Stimulated activated CD8-positive, alpha-beta memory T cell treated with anti-CD3 and anti-CD28 coated beads, Interleukin-2, amount 100 ng/mL, for 1 hour (primary cell): ENCODE results near the gene RAB31.
"Not testable (repeated sequence)": the region's sequence is repeated elsewhere in the genome, so short reads cannot be mapped to it uniquely, and the experiment has no call there.

Source experiments
- DNase-seq, 2 donors: peaks; one replicate each; pipeline ENCODE4 v3.0.0-alpha.2; 2020; ENCODE audit warnings: low read depth in 2 of 2

The RAB31 gene

GRCh38 chr18:9887992-9888391, 179.9 kb downstream of the RAB31 start:
- no peak for DNase-seq

GRCh38 chr18:9890196-9890595, 182.1 kb downstream of the RAB31 start:
- DNase-seq, result no peak

GRCh38 chr18:9890957-9891356, 182.9 kb downstream of the RAB31 start:
- DNase-seq, result no peak

DNA sequence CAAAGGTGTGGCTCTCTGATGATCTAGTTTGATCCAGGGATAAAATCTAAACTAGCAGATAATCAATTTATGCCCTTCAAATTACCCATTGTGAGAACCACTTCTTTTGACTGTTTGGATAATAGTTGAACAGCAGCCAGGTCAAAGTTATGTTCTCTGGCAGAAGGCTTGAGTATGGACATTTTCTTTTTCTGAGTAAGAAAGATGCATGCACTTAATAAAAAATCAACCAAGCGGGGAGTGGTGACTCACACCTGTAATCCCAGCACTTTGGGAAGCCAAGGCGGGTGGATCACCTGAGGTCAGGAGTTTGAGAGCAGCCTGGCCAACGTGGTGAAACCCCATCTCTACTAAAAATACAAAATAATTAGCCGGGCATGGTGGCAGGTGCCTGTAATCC, 183.4 kb downstream of the RAB31 start:
- not testable (repeated sequence) for DNase-seq

DNA sequence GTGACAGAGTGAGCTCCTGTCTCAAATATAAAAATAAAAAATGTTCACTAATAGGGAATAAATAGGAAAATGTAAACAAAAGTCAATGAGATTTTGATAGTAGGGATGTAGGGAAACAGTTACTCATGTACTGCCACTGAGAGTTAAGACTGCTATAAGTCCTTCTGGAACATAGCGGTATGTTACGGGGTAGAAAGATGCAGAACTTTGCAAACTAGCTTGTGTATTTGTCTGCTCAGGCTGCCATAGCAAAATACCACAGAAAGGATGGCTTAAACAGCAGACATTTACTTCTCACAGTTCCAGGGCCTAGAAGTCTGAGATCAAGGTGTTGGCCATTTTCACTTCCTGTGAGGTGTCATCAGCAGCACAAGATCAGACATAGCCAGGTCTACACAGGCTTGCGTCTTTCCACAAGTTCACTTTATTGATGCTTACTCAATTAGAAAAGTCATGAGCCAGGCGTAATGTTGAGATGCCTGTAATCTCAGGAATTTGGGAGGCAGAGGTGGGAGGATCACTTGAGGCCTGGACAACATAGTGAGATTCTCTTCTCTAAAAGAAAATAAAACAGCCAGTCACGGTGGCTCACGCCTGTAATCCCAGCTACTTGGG, 186.5 kb downstream of the RAB31 start:
- no peak for DNase-seq

GRCh38 chr18:9897129-9897528, 189.0 kb downstream of the RAB31 start:
- DNase-seq, result no peak

DNA sequence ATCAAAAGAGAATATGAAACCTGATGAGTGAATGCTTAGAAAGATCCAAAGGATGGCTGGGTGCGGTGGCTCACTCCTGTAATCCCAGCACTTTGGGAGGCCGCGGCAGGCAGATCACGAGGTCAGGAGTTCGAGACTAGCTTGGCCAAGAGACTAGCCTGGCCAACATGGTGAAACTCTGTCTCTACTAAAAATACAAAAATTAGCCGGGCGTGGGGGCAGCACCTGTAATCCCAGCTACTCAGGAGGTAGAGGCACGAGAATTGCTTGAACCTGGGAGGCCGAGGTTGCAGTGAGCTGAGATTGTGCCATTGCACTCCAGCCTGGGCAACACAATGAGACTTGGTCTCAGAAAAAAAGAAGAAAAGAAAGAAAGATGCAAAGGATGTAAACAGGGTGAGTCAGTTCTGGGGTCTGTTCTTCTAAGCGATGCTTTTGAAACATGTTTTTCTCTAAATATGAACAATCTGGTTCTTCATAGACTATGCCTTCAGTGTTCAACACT, 189.7 kb downstream of the RAB31 start:
- not testable (repeated sequence) for DNase-seq

DNA sequence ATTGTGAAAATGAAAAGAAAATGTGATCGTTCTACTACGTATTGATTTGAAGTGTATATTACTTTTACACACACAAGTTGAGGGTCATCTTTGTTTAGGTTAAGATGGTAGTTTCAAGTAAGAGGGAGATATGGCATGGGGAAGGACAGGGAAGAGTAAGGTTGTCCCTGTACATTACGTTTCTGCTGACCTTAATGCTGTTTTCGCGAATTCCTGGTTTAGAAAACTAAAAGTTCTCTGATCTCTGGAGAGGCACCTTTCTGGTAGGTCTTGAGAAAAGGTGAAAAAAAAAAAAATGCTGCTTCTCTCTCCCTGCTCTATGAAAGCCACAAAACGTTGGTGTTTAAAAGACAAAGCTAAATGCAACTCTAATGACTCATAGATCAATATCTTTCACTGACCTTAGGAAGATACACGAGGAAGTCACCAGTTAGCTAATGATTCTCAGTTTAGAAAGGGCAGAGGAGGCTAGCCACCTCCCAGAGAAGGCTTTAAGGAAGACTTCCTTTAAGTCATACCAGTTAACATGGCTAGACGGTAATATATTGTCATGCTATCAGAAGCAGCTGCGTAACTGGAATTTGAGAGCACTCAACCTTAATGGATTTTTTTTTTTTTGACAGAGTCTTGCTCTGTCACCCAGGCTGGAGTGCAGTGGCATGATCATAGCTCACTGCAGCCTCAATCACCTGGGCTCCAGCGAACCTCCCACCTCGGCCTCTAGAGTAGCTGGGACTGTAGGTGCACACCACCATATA, 190.9 kb downstream of the RAB31 start:
- DNase-seq, result no peak

GRCh38 chr18:9899550-9899930, 191.4 kb downstream of the RAB31 start:
- not testable (repeated sequence) for DNase-seq

GRCh38 chr18:9900699-9901098, 192.6 kb downstream of the RAB31 start:
- no peak for DNase-seq

DNA sequence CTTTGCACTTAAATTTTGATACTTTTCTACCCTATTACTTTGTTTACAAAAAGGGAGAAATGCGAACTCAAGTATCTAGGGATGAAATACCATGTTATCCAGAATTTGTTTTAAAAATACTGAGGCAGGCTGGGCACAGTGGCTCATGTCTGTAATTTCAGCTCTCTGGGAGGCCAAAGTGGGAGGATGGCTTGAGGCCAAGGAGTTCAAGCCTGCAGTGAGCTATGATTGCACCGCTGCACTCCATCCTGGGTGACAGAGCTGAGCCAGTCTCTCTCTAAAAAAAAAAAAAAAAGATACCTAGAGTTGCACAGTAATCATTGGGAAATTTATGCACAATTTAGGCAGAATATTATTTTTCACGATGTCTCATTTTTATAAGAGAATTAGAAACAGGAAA, 193.3 kb downstream of the RAB31 start:
- no peak for DNase-seq

DNA sequence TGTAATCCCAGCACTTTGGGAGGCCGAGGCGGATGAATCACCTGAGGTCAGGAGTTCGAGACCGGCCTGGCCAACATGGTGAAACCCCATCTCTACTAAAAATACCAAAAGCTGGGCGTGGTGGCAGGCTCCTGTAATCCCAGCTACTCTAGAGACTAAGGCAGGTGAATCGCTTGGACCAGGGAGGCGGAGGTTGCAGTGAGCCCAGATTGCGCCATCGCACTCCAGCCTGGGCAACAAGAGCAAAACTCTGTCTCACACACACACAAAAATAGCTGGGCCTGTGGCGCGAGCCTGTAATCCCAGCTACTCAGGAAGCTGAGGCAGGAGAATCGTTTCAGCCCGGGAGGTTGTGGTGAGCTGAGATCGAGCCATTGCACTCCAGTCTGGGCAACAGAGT, 194.2 kb downstream of the RAB31 start:
- not testable (repeated sequence) for DNase-seq

- DNase-seq, result no peak
Observed at GRCh38 chr18:9902832-9903231, 194.7 kb downstream of the RAB31 start.

DNA sequence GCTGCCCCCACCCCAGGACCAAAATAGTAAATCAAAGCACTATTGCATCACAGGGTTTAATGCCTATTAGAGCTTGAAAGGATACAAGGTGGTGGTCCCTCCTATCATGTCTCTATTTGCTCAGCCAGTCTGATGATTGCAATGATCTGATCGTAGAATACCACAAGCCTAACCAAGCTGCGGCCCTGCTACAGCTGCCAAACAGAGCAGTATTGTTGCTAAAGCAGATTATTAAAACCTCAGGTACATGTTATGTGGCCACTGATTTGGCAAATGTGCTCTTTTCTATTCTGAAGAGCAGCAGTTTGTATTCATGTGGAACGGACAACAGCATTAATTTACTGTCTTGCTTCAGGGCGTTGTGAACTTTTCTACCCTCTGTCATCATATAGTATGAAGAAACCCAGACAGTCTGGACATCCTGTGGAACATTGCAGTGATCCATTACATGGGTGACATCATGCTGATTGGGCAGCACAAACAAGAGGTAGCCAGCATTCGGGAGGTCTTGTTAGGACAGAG, 197.4 kb downstream of the RAB31 start:
- no peak for DNase-seq

- DNase-seq, result no peak
Observed at GRCh38 chr18:9906481-9906880, 198.4 kb downstream of the RAB31 start.

- DNase-seq, result no peak
Observed at GRCh38 chr18:9907867-9908266, 199.8 kb downstream of the RAB31 start.

DNA sequence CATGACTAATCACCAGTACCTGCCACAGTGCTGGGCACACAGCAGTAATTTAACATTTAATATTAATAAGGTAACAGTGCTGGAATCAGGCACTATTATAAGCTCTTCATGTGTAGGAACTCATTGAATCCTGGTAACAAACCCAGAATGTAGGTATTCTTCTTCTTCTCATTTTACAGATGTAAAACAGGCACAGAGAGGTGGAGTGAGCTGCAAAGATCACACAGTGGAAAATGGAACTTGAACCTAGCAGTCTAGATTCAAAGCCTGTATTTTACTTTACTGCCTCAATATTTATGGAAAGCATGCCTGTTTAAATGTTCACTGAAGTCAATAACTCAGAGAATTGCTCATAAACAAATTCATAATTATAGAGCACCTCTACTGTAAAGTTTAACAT, 202.0 kb downstream of the RAB31 start:
- no peak for DNase-seq

DNA sequence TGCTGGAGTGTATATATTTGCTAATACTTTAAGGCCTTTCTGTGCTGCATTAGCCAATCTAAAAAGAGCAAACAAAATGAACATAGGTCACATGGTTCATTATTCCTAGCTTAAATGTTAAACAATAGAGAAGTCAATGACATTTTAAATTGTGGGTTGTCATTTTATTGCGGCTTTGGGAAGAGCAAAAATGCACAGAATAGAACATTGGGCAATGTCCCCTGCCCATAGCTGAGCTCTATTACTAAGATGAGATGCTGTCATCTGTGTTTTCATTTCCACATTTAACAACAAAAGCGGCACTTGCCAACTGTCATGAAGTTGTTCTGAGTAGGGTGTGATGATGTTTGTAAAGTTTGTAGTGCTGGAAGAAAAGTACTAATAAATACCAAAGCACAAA, 202.6 kb downstream of the RAB31 start:
- DNase-seq, result no peak

- no peak for DNase-seq
Observed at GRCh38 chr18:9911226-9911625, 203.1 kb downstream of the RAB31 start.
